H54 (cell line): ENCODE data around the gene OSBPL3.

Experiments
- DNase-seq: peaks from one replicate; pipeline ENCODE4 v3.0.0; 2011; ENCODE audit warnings: low spot score, mixed read lengths; ENCODE audit not compliant: insufficient read length
- FAIRE-seq: peaks from 3 replicates; lab custom pipeline; 2011; peaks lifted over from hg19 to GRCh38; lab: Jason Lieb, UNC
- POLR2A ChIP-seq: IDR thresholded peaks from 2 replicates; pipeline ENCODE4 v1.6.1; 2011; ENCODE audit warnings: low read depth, mild to moderate bottlenecking, low read length

OSBPL3 gene

DNA sequence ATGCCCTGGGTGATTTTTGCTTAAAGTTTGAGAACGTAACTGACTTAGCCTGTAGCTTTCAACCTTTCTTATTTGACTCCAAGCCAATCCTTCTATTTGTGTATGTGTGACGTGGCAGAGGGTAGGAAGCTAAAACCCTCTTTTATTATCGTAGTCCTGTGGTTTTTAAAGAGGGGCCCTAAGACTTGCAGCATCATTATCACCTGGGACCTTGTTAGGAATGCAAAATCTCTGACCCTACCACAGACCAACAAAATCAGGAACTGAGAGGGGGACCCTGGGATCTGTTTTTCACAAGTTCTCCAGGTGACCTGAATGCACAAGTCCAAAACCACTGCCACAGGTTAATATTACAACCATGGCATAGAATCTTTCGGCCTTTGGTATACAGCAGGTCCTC is 80.1 kb downstream of the OSBPL3 start:
- no peak for TF ChIP-seq POLR2A
- DNase-seq: no peak
- no peak for FAIRE-seq

DNA sequence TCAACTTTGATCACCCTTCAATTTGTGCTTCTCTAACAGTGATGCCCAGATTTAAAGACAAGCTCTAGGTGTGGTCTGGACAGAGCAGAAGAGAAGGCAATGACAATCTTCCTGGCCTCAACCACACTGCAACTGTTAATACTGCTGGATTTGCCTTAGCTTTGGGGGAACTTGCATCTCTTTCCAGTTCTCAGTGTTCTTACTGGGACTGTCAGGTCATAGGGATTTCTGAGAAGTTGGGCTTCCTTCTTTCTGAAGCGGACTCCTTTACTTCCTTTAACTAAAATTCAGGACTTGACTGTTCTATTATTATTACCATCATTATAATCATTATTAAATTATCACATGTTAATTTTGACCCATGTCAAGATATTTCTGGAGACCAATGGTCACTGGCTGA is 80.8 kb downstream of the OSBPL3 start:
- DNase-seq (no peak), FAIRE-seq (no peak)
- no peak for TF ChIP-seq POLR2A

DNA sequence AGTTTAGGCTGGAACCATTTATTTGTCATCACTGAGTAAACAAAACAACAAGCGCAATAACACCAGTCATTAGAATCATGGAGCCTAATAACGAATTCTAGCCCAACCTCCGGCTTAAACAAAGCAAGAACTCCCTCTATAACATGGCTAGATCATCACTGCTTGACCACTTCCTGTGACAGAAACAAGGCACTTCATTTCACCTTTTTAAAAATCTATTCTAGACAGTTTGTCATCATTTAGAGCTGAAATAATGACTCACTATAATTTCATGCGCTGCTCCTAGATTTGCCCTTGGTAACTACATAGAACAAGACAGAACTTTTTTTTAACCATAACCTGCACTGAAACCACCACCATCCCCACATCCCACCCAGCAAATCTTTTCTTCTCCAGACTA is 81.3 kb downstream of the OSBPL3 start:
- no peak for TF ChIP-seq POLR2A
- FAIRE-seq: peak; percentile 82

DNA sequence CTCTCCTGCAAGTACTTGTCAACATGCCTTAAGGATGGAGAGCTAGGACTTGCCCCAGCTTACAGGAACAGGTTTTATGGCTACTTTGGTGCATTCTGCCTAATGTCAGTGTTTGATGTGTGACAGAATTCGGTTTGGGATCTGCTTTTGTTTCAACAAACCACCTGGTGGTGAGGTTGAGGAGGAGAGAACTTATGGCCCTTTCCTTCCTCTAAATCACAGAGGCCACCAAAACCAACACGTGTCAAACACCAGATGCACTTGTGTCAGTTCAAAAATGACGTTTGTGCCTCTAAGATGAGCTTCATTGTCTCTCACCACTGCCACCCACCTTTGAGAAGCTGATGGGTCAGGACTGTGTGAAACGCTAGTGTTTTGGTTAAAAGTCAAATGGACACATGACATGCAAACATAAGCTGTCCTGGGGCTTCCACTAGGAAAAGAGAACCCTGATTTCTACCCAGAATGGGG is 83.9 kb downstream of the OSBPL3 start:
- DNase-seq (no peak), FAIRE-seq (no peak)
- TF ChIP-seq POLR2A: no peak

More for the DNA sequence above, 81.3 kb downstream of the OSBPL3 start:
- peak; percentile 53 for DNase-seq

DNA sequence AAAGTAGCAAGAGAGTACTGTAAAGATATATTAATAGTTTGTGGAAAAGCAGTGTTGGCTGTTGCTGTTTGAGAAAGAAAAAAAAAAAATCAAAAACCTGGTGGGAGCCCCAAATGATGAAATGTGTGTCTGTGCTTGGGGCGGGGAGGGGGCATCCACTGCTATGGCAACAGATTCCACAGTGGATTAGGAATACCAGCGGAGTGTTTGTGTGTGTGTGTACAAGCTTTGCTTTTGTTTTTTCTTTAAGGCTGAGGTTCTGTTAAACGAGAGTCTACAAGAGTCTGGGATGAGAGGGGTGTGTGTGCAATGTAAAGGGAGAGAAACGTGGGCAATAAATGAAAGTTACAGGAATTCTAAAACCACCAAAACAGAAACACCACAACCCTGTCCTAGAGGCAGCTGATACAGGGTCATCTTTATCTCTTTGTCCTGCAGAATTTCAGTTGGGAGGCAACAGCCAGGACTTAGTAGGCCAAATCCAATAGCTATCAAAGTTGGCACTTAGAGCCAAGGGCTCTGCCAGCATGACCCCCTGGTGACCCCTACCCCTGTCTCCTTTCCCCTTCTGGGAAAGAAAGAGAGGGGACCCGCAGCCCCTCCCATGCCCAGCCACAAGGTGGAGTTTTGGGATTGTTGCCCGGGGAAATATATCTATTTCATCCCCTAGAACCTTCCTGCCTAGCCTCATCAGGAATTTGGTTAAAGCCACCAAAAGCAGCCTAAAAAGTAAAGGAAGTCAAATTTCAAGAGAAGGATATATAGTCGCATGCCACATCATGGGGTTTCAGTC is 85.4 kb downstream of the OSBPL3 start:
- no peak for DNase-seq
- no peak for FAIRE-seq

DNA sequence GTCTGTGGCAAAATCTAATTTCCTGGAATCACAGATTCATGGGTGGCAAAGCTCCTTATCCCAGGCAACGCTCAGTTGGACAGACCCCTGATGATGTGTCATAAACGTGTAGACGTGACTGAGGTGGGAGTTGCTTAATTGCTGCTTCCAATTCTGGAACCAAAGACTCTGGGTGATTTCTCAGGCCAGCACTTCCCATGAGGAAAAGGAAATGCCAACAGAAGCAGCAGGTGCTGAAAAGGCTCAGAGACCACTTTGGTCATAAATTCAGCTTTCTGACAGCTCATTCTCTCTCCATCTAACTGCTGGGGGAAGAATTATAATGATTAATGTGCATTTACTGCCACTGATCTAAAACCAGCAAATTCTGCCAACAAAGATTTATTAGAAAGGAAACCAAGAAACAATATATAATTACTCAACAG is 88.7 kb downstream of the OSBPL3 start:
- no peak for TF ChIP-seq POLR2A
- FAIRE-seq (peak; percentile 45), DNase-seq (no peak)

More for the DNA sequence above, 85.4 kb downstream of the OSBPL3 start:
- TF ChIP-seq POLR2A: no peak

DNA sequence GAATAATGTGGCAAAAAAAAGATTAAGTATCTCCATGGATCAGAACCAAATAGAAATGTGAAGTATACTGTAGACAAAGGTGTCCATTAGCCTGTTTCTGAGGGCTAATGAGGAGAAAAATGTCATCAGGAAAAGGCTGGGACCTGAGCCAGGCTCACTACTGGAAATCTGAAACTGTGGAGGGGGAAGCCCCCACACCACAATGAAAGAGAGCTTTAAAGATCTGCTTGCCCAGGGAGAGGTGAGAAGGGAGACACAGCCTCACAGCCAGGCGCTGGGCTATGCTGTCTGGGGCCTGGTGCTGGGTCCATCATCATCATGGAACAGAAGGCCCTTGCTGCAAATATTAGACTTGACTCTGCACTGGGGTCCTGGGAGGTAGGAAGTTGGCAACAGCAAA is 90.4 kb downstream of the OSBPL3 start:
- FAIRE-seq: no peak
- no peak for TF ChIP-seq POLR2A
- DNase-seq: no peak

DNA sequence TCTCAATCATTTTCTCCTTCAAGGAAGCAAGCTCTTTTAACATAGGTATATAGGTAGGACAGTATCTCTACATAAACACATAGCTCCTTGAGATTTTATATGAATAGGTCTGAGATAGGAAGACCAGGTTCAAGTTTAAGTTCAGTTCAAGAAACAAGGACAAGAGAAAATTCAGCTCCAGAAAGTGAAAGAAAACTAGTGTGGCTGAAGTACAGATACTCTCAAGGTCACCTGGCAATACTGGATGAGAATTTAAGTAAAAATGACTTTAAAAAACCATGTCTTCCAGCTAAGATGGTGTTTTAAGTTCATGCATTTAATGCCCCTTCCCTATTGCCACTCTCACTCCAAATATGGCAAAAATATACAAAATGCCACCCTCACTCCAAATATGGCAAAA is 91.3 kb downstream of the OSBPL3 start:
- no peak for TF ChIP-seq POLR2A
- DNase-seq: no peak
- FAIRE-seq: no peak

DNA sequence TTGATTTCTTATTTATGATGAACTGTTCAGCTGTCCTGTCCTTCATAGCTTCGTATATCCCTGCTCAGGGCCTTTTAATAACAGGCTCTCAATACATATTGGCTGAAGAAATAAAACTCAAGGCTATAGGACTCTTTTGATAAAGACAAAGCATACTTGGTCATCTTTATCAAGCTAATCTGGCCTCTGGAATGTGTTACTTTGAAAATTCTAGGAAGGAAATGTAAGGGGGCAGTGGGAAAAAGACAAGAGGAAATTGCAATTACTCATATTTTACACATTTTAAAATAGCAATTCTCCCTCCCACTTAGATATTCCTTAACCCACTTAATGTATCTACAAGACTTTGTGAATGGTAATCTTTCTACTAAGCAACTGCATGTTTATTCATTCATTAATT is 94.3 kb downstream of the OSBPL3 start:
- FAIRE-seq: no peak
- DNase-seq: no peak
- no peak for TF ChIP-seq POLR2A

DNA sequence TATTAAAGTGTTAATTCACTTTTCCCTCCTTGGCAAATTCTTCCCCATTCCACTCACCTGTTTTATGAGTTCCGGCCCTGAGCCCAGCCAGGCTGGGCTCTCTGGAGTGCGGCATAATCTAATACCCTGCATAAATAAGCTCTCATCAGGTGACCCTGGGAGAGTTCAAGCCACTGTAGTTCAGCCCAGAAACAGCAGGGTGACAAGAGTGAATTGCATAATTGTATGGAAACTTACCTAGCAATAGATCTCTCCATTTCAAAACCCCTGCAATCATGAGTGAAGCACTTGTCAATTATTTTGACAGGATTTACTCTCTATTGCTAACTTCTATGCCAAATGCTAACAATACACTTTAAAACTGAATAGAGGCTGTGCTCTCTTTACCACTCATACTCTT is 94.7 kb downstream of the OSBPL3 start:
- FAIRE-seq: no peak
- no peak for TF ChIP-seq POLR2A
- DNase-seq: no peak

DNA sequence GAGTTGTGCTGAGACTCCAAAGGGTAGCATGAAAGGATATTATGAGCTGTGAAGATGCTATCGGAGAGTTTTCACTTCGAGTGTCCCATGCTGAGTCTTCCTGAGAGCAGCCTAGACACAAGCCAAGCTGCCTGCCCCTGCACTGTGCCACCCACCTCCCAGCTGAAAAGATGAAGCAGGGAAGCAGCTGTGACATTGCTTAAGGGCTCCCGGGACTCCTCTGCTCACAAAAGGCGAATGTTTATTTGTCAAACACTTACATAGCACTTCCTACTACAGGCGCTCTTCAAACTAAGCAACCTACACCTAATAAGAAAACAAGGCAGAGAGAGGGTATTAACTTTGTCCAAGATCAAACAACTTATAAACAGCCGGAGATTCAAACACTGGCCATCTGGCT is 95.6 kb downstream of the OSBPL3 start:
- FAIRE-seq: no peak
- no peak for DNase-seq
- no peak for TF ChIP-seq POLR2A

DNA sequence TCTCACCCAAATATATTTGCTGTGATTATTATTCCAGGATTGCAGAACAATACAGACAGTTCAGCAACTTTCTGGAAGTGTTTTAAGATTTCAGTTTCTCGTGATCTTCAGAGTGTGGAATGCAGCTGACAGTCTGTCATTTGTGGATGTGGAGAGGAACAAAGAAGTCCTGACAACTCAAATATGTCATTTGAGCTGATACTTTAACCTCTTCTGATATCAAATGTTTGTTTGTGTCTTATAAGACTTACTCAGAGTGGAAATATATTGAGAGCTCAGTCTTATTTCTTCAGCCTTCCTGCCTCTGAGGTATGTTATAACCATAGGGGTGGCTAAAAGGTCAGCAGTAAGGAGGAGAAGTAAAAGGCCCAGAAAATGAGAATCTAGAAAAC is 96.4 kb downstream of the OSBPL3 start:
- FAIRE-seq: no peak
- no peak for TF ChIP-seq POLR2A
- no peak for DNase-seq

DNA sequence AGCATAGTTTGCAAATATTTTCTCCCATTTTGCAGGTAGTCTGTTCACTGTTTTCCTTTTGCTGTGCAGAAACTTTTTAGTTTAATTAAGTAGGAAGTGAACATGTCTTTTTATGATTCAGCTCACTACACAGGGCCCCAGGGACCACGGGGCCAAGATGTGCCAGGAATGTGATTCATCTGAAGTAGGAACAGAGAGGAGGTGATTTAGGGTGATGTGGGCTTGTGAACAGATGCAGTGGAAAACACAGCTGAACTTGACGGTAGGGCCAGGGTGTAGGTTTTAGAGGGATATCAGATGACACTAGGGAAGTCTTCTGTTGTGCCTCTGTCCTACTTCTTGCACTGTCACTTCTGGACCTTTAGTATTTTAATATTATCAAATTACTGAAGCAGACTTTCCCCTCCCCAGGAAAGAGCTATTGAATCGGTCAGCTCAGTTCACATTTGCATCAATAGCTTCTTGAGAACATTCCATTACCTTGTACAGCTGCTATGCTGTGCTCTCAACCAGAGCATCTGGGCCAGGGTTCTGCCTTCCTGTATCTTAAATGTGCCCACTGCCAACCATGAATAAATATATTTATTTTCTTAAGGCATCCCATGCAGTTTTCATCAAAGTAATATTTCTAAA is 96.9 kb downstream of the OSBPL3 start:
- no peak for TF ChIP-seq POLR2A
- FAIRE-seq (peak; percentile 91), DNase-seq (peak; percentile 34)

DNA sequence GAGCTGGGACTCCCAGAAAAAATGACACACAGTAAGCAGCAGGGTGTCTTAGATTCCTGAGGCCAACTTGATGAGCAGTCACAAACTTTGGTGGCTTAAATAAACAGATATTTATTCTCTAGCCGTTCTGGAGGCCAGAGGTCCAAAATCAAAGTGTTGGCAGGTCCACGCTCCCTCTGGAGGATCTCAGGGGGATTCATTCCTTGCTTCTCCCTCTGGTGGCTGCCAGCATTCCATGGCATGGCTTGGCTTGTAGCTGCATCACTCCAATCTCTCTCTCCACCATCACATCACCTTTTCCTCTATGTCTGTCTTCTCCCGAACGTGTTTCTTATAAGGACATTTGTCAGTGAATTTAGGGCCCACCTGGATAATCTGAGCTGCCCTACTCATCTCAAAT is 98.4 kb downstream of the OSBPL3 start:
- no peak for TF ChIP-seq POLR2A
- DNase-seq (peak; percentile 35), FAIRE-seq (peak; percentile 67)

DNA sequence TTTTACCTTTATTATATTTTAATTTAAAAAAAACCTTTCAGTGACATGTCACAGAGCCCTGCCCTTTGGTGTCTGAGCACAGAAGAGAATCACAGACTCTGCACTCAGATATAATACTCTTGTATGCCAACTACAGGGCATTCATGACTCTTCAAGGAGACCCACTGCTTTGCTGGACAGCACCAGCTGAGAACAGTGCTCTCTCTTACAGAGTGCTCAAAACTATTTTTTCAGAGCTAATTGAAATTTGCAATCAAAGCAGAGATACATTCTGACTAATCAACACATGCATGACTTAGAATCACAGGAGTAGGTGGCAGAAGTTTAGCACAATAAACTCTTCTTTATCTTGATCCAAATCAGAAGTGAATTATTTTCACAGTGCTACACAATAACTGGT is 99.1 kb downstream of the OSBPL3 start:
- no peak for TF ChIP-seq POLR2A
- FAIRE-seq (no peak), DNase-seq (no peak)
